GM13976 (cell line): Measurements from ENCODE around the gene PKIB.

Experiments
- DNase-seq: peaks from one replicate; pipeline ENCODE4 v3.0.0; 2012; ENCODE audit warnings: low spot score
- in situ Hi-C: fragments of 300-500 bp; cut with MboI; formaldehyde crosslinking; loops from one replicate; pipeline ENCODE4 v1.12.0; 2022; ENCODE audit warnings: low sequenced_read_pairs, mixed read lengths, inconsistent platforms; ENCODE audit not compliant: unreplicated experiment
- TF ChIP-seq, protein P1 (sequence below): IDR thresholded peaks from 2 replicates; pipeline ENCODE4 v1.5.1; 2012; ENCODE audit warnings: borderline replicate concordance, mild to moderate bottlenecking; ENCODE audit not compliant: insufficient read depth; ENCODE audit errors: extremely low read depth, missing control alignments, control extremely low read depth

PKIB gene

DNA sequence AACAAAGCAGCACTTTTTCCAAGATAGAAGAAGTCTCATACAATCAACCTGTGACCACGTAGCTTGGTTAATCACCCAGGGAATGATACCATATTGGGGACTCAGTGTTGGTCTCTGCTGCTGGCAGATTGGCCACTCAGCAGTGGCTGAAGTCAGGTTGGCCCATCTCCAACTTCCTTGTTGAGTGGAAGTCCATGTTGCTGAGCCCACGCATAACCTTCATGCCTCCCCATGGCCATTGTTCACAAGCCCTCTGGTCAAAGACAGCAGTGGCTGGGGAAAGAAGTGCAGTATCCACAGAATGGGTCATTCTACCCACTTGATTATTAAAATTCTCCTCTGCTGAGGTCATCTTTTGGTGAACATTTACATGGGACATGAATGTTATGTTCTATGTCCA, 38.5 kb downstream of the PKIB start:
- no peak for DNase-seq
- in situ Hi-C loops: no loop called here
- TF ChIP-seq, protein P1, sequence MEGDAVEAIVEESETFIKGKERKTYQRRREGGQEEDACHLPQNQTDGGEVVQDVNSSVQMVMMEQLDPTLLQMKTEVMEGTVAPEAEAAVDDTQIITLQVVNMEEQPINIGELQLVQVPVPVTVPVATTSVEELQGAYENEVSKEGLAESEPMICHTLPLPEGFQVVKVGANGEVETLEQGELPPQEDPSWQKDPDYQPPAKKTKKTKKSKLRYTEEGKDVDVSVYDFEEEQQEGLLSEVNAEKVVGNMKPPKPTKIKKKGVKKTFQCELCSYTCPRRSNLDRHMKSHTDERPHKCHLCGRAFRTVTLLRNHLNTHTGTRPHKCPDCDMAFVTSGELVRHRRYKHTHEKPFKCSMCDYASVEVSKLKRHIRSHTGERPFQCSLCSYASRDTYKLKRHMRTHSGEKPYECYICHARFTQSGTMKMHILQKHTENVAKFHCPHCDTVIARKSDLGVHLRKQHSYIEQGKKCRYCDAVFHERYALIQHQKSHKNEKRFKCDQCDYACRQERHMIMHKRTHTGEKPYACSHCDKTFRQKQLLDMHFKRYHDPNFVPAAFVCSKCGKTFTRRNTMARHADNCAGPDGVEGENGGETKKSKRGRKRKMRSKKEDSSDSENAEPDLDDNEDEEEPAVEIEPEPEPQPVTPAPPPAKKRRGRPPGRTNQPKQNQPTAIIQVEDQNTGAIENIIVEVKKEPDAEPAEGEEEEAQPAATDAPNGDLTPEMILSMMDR: no peak

- DNase-seq: no peak
- in situ Hi-C loops: no loop called here
- TF ChIP-seq, protein P1: no peak
Observed at GRCh38 chr6:122649701-122650100, 39.5 kb downstream of the PKIB start.

DNA sequence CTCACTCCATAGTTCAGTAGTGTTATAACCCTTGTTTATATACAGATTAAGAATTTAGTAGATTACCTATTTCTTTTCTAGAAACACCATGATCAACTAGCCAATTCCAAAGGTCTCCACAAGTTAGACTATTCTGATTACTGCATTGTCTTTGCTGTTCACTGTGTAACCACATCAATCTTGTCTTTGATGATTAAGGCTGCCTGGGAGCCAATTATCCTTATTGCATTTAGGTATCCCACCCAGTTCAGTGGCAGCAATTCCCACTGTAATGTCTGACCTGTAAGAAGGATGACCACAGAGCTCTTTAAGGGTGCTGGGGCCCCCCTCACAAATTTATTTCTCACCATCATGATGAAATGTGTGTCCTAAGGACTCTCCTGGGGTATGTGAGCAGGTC, 40.2 kb downstream of the PKIB start:
- in situ Hi-C loops: no loop called here
- TF ChIP-seq, protein P1: no peak
- no peak for DNase-seq

- in situ Hi-C loops: no loop called here
- DNase-seq: no peak
- TF ChIP-seq, protein P1: no peak
Observed at GRCh38 chr6:122651031-122651430, 40.8 kb downstream of the PKIB start.

GRCh38 chr6:122651604-122652003, 41.4 kb downstream of the PKIB start:
- in situ Hi-C loops: no loop called here
- TF ChIP-seq, protein P1: no peak
- no peak for DNase-seq

GRCh38 chr6:122652431-122652830, 42.2 kb downstream of the PKIB start:
- DNase-seq: no peak
- in situ Hi-C loops: no loop called here
- TF ChIP-seq, protein P1: no peak

DNA sequence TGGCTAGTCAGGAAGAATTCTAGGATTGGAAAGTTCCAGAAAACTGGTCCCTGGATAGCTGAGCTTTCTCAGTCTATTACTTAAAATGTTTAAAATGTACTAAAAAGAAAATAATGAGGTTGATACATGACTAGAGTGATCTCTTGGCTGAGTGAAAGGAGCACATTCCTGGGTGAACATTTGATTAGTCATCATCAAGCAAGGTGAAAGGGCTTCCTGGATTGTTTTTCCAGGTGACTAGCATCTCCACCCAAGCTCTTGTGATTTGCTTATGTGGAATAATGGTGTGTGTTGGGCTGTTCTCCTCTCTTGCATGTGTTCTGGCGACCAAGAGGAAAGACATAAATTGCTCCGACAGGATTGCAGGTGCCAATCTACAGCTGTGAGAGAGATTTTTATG, 42.9 kb downstream of the PKIB start:
- TF ChIP-seq, protein P1: no peak
- in situ Hi-C loops: no loop called here
- no peak for DNase-seq
